NT2/D1 (cell line): ENCODE results near the gene CCL20.

Experiments used
- DNase-seq: peaks from one replicate; pipeline ENCODE4 v3.0.0-alpha.2; 2011; ENCODE audit warnings: low read depth, low spot score
- H3K27me3 ChIP-seq: 2 replicates; pipeline ENCODE4 v1.6.0; 2011; ENCODE audit warnings: mild to moderate bottlenecking; ENCODE audit not compliant: insufficient read length, insufficient read depth
- H3K36me3 ChIP-seq: 2 replicates; pipeline ENCODE4 v1.6.1; 2011; ENCODE audit warnings: mild to moderate bottlenecking, low read length, mixed read lengths; ENCODE audit not compliant: insufficient read depth, insufficient read length
- H3K4me1 ChIP-seq: 2 replicates; pipeline ENCODE4 v1.5.1; 2011; ENCODE audit not compliant: insufficient read depth, insufficient read length
- H3K4me3 ChIP-seq: 2 replicates; pipeline ENCODE4 v1.5.1; 2011; ENCODE audit warnings: low read depth; ENCODE audit not compliant: insufficient read length
- H3K9ac ChIP-seq: 2 replicates; pipeline ENCODE4 v1.6.0; 2011; ENCODE audit warnings: low read depth; ENCODE audit not compliant: insufficient read length
- H3K9me3 ChIP-seq: 2 replicates; pipeline ENCODE4 v1.5.1; 2011; ENCODE audit warnings: mild to moderate bottlenecking, low read length; ENCODE audit not compliant: insufficient read depth
- SUZ12 ChIP-seq: IDR thresholded peaks from 2 replicates; pipeline ENCODE4 v1.6.1; 2011; ENCODE audit not compliant: insufficient read length, insufficient read depth; ENCODE audit errors: extremely low read depth
- YY1 ChIP-seq: IDR thresholded peaks from 2 replicates; pipeline ENCODE4 v1.6.1; 2011; ENCODE audit not compliant: insufficient read length, insufficient read depth
- ZNF274 ChIP-seq: IDR thresholded peaks from 2 replicates; pipeline ENCODE4 v1.6.1; 2011; ENCODE audit warnings: mild to moderate bottlenecking, low read depth, low read length

CCL20 gene

GRCh38 chr2:227813562-227814353 is at the start of gene CCL20:
Gene CCL20 (plus strand): TSS chr2:227813842. CDS start chr2:227813912, 70 bp downstream.
- no peak for DNase-seq
- no peaks in the 10 kb centered on the region for H3K9me3 ChIP-seq
- H3K9ac ChIP-seq, result no peak within 1 kb of the TSS
- H3K4me3 ChIP-seq, result no peak within 1 kb of the TSS
- no peaks in the 10 kb centered on the region for H3K27me3 ChIP-seq
- H3K36me3 ChIP-seq, result no peaks in the 10 kb centered on the region
- no peaks in the 10 kb centered on the region for H3K4me1 ChIP-seq
- TF ChIP-seq YY1 (no peak), ZNF274 (no peak), SUZ12 (no peak)

GRCh38 chr2:227765788-227766372 is 47.8 kb upstream of the CCL20 start:
- TF ChIP-seq YY1 (no peak), ZNF274 (no peak), SUZ12 (no peak)
- Histone ChIP-seq H3K4me3 (no peak overlapping the region), H3K9me3 (no peaks in the 10 kb centered on the region), H3K9ac (no peak overlapping the region), H3K27me3 (no peaks in the 10 kb centered on the region), H3K36me3 (no peaks in the 10 kb centered on the region), H3K4me1 (peaks cover 3% of the 10 kb centered on the region)
- DNase-seq, result no peak

- Histone ChIP-seq H3K9me3 (no peaks in the 10 kb centered on the region), H3K4me1 (peaks cover 3% of the 10 kb centered on the region), H3K36me3 (no peaks in the 10 kb centered on the region), H3K9ac (no peak overlapping the region), H3K27me3 (no peaks in the 10 kb centered on the region), H3K4me3 (no peak overlapping the region)
- peak; percentile 83 for DNase-seq
- TF ChIP-seq YY1, result no peak
- TF ChIP-seq ZNF274, result no peak
- no peak for TF ChIP-seq SUZ12
These were observed 47.2 kb upstream of the CCL20 start for GRCh38 chr2:227766373-227766883.

DNA sequence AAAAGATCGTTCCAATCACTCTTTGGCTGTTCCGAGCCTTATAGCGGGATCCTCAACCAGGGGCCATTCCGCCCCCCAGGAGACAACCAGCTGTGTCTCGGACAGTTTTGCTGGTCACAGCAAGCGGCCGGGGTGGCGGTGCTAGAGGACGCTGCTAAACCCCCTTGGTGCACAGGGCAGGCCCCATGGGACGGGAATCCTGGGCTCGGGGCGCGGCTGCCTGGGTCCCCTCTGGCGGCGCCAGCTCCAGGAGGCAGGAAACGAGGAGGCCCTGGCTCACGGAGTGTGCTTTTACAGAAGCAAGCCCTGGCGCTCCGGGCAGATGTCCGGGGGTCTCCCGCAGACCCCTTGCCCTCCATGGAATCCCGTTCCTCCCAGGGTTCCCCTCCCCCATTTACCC is 45.8 kb upstream of the CCL20 start:
- H3K27me3 ChIP-seq, result no peaks in the 10 kb centered on the region
- H3K9ac ChIP-seq, result peak overlapping the region; percentile 4
- H3K4me1 ChIP-seq, result peaks cover 3% of the 10 kb centered on the region
- H3K4me3 ChIP-seq, result no peak overlapping the region
- H3K9me3 ChIP-seq, result no peaks in the 10 kb centered on the region
- no peak for DNase-seq
- TF ChIP-seq ZNF274, result no peak
- TF ChIP-seq YY1, result no peak
- no peak for TF ChIP-seq SUZ12
- no peaks in the 10 kb centered on the region for H3K36me3 ChIP-seq

GRCh38 chr2:227772197-227772661 is 41.4 kb upstream of the CCL20 start:
- TF ChIP-seq ZNF274 (no peak), SUZ12 (no peak), YY1 (no peak)
- Histone ChIP-seq H3K36me3 (no peaks in the 10 kb centered on the region), H3K4me1 (peaks cover 3% of the 10 kb centered on the region), H3K27me3 (no peaks in the 10 kb centered on the region), H3K9ac (no peak overlapping the region), H3K4me3 (no peak overlapping the region), H3K9me3 (no peaks in the 10 kb centered on the region)
- DNase-seq, result no peak

GRCh38 chr2:227772932-227773331 is 40.7 kb upstream of the CCL20 start:
- TF ChIP-seq ZNF274 (no peak), YY1 (no peak), SUZ12 (no peak)
- no peaks in the 10 kb centered on the region for H3K9me3 ChIP-seq
- no peak overlapping the region for H3K4me3 ChIP-seq
- H3K36me3 ChIP-seq, result no peaks in the 10 kb centered on the region
- peaks cover 2% of the 10 kb centered on the region for H3K4me1 ChIP-seq
- H3K9ac ChIP-seq, result no peak overlapping the region
- DNase-seq, result no peak
- H3K27me3 ChIP-seq, result no peaks in the 10 kb centered on the region

GRCh38 chr2:227774011-227774624 is 39.5 kb upstream of the CCL20 start:
- no peaks in the 10 kb centered on the region for H3K27me3 ChIP-seq
- no peak overlapping the region for H3K4me3 ChIP-seq
- H3K9me3 ChIP-seq, result no peaks in the 10 kb centered on the region
- no peak overlapping the region for H3K9ac ChIP-seq
- no peak for DNase-seq
- TF ChIP-seq SUZ12, result no peak
- TF ChIP-seq ZNF274, result no peak
- no peak for TF ChIP-seq YY1
- H3K4me1 ChIP-seq, result no peaks in the 10 kb centered on the region
- H3K36me3 ChIP-seq, result no peaks in the 10 kb centered on the region
